ENCODE results near the gene SGMS1. TPM values are rescaled to one million over a fixed set of nuclear protein-coding genes. Genes with fewer than 3 reads are reported as not detected.

The SGMS1 gene
- total and polyA plus RNA-seq, 4 donors, result 15.8 to 142 (median 41.3) TPM

GRCh38 chr10:50439806-50440205, 183.9 kb downstream of the SGMS1 start:
- Histone ChIP-seq H3K4me3 (no peak overlapping the region), H3K27me3 (ENCODE audit: control insufficient read depth in 3 of 3, insufficient read depth in 3 of 3, low read length in 2 of 3) (no peaks in the 10 kb centered on the region), H3K27ac (ENCODE audit: low read depth in 1 of 2, low read length in 1 of 2) (no peak overlapping the region), H3K4me1 (ENCODE audit: control insufficient read depth in 5 of 5, insufficient read depth in 5 of 5, low read length in 5 of 5) (peaks cover 0 to 3% (median 0%) of the 10 kb centered on the region in 5 donors), H3K9me3 (ENCODE audit: control insufficient read depth in 4 of 4, insufficient read depth in 3 of 4, low read length in 3 of 4) (no peaks in the 10 kb centered on the region), H3K9ac (ENCODE audit: insufficient read depth in 1 of 2, low read length in 2 of 2) (no peak overlapping the region), H3K36me3 (ENCODE audit: control insufficient read depth in 4 of 4, insufficient read depth in 4 of 4, low read length in 4 of 4) (no peaks in the 10 kb centered on the region)
- 96 to 98% methylated on average over 2 of the region's 2 CpGs for WGBS, 2 donors
- ATAC-seq (ENCODE audit: insufficient read depth, low FRiP score) (no peak), DNase-seq (no peak)
- no peak for TF ChIP-seq CTCF (IDR thresholded peaks at IDR 0.05; ENCODE audit: control extremely low read depth, extremely low read depth)

- WGBS, 2 donors, result 79 to 81% methylated on average over 2 of the region's 2 CpGs
- H3K27ac ChIP-seq (ENCODE audit: low read depth in 1 of 2, low read length in 1 of 2), result no peak overlapping the region
Measured at GRCh38 chr10:50439187-50439586, 184.6 kb downstream of the SGMS1 start.

GRCh38 chr10:50438049-50438936, 185.5 kb downstream of the SGMS1 start:
- DNase-seq (no peak), ATAC-seq (ENCODE audit: insufficient read depth, low FRiP score) (no peak)
- Histone ChIP-seq H3K27me3 (ENCODE audit: control insufficient read depth in 3 of 3, insufficient read depth in 3 of 3, low read length in 2 of 3) (no peaks in the 10 kb centered on the region), H3K4me3 (no peak overlapping the region), H3K4me1 (ENCODE audit: control insufficient read depth in 5 of 5, insufficient read depth in 5 of 5, low read length in 5 of 5) (peaks cover 0 to 3% (median 0%) of the 10 kb centered on the region in 5 donors), H3K9me3 (ENCODE audit: control insufficient read depth in 4 of 4, insufficient read depth in 3 of 4, low read length in 3 of 4) (no peaks in the 10 kb centered on the region), H3K9ac (ENCODE audit: insufficient read depth in 1 of 2, low read length in 2 of 2) (no peak overlapping the region), H3K27ac (ENCODE audit: low read depth in 1 of 2, low read length in 1 of 2) (no peak overlapping the region), H3K36me3 (ENCODE audit: control insufficient read depth in 4 of 4, insufficient read depth in 4 of 4, low read length in 4 of 4) (no peaks in the 10 kb centered on the region)
- no peak for TF ChIP-seq CTCF (IDR thresholded peaks at IDR 0.05; ENCODE audit: control extremely low read depth, extremely low read depth)
- WGBS, 2 donors, result 89 to 91% methylated on average over 6 of the region's 6 CpGs

More at GRCh38 chr10:50439187-50439586, 184.6 kb downstream of the SGMS1 start:
- H3K9me3 ChIP-seq (ENCODE audit: control insufficient read depth in 4 of 4, insufficient read depth in 3 of 4, low read length in 3 of 4), result no peaks in the 10 kb centered on the region
- peaks cover 0 to 3% (median 0%) of the 10 kb centered on the region in 5 donors for H3K4me1 ChIP-seq (ENCODE audit: control insufficient read depth in 5 of 5, insufficient read depth in 5 of 5, low read length in 5 of 5)
- no peak for ATAC-seq (ENCODE audit: insufficient read depth, low FRiP score)
- H3K9ac ChIP-seq (ENCODE audit: insufficient read depth in 1 of 2, low read length in 2 of 2), result no peak overlapping the region
- no peak for TF ChIP-seq CTCF (IDR thresholded peaks at IDR 0.05; ENCODE audit: control extremely low read depth, extremely low read depth)
- H3K36me3 ChIP-seq (ENCODE audit: control insufficient read depth in 4 of 4, insufficient read depth in 4 of 4, low read length in 4 of 4), result no peaks in the 10 kb centered on the region
- no peak overlapping the region for H3K4me3 ChIP-seq
- no peaks in the 10 kb centered on the region for H3K27me3 ChIP-seq (ENCODE audit: control insufficient read depth in 3 of 3, insufficient read depth in 3 of 3, low read length in 2 of 3)
- no peak for DNase-seq

Data from lung (tissue), 12 donors.